GM23338 (cell line): ENCODE data around the gene PKNOX2.
A peak's percentile ranks its signal among the peaks of the same experiment; 100 is the strongest.

Experiments used
- CTCF ChIP-seq, 2 experiments: fragments of 200-600 bp in 1 of 2; sonication (generic) in 1 of 2; conservative IDR thresholded peaks; 2 replicates each; pipeline versions ENCODE4 v1.5.1 to v1.6.1; 2016 to 2017; ENCODE audit warnings: antibody characterized with exemption in 2 of 2, low read depth in 2 of 2, mild to moderate bottlenecking in 2 of 2, moderate library complexity in 1 of 2
- EZH2 ChIP-seq: fragments of 200-600 bp; sonication (generic); IDR thresholded peaks from one replicate; pipeline ENCODE4 v1.8.0; 2017; ENCODE audit warnings: antibody characterized with exemption, mild to moderate bottlenecking, low read depth; ENCODE audit not compliant: unreplicated experiment
- POLR2AphosphoS5 ChIP-seq: IDR thresholded peaks from 2 replicates; pipeline ENCODE4 v1.6.1; 2016; ENCODE audit warnings: antibody characterized with exemption, low read depth

- TF ChIP-seq CTCF (conservative IDR thresholded peaks at IDR 0.05; ENCODE audit: low read depth in 2 of 2) (peak; percentile 26 to 41; a peak in 3 of 4 replicates), POLR2AphosphoS5 (no peak), EZH2 (no peak)
Measured at GRCh38 chr11:125364121-125364826, 199.7 kb downstream of the PKNOX2 start.
